OCI-LY7 (cell line): ENCODE measurements around the gene METRN. TPM values are rescaled to one million over a fixed set of nuclear protein-coding genes. Genes with fewer than 3 reads are reported as not detected.
A peak's percentile ranks its signal among the peaks of the same experiment; 100 is the strongest.

Experiments used
- BruUV-seq: library from RNA; stranded (reverse); fragments of 400-500 nt; replicated peaks from 2 replicates; lab custom pipeline; 2021; lab: Mats Ljungman, UMichigan
- CTCF ChIA-PET: fragments of 300-600 bp; sonication (Branson Sonifier 250); formaldehyde crosslinking; loops from one replicate; lab custom pipeline; 2022; ENCODE audit warnings: antibody characterized with exemption; ENCODE audit not compliant: unreplicated experiment; lab: Charles Lee
- POLR2A ChIA-PET: fragments of 300-600 bp; sonication (Branson Sonifier 250); formaldehyde crosslinking; loops from one replicate; lab custom pipeline; 2022; ENCODE audit warnings: antibody characterized with exemption; lab: Charles Lee
- DNase-seq: peaks from one replicate; pipeline ENCODE4 v3.0.0-alpha.2; 2015; ENCODE audit warnings: low spot score
- H2AFZ ChIP-seq: fragments of 200-600 bp; sonication (generic), shearing (Covaris generic); 2 replicates; pipeline ENCODE4 v1.6.1; 2014; ENCODE audit warnings: mild to moderate bottlenecking, antibody characterized with exemption, low read length, moderate library complexity
- H3K27ac ChIP-seq: fragments of 200-600 bp; sonication (generic); 2 replicates; pipeline ENCODE4 v1.5.1; 2014; ENCODE audit warnings: mixed run types, low read depth, mild to moderate bottlenecking, moderate library complexity, low read length, inconsistent platforms; ENCODE audit not compliant: poor library complexity, severe bottlenecking
- H3K36me3 ChIP-seq: fragments of 200-600 bp; sonication (generic); 2 replicates; pipeline ENCODE4 v1.6.1; 2014; ENCODE audit warnings: mild to moderate bottlenecking, antibody characterized with exemption, low read length, moderate library complexity, mixed read lengths; ENCODE audit not compliant: insufficient read depth
- H3K4me1 ChIP-seq: fragments of 200-600 bp; sonication (generic); 2 replicates; pipeline ENCODE4 v1.5.1; 2014; ENCODE audit warnings: mild to moderate bottlenecking, low read length; ENCODE audit not compliant: insufficient read depth, poor library complexity, severe bottlenecking
- H3K4me2 ChIP-seq: fragments of 200-600 bp; sonication (generic); 2 replicates; pipeline ENCODE4 v1.6.1; 2014; ENCODE audit warnings: mild to moderate bottlenecking, low read length
- H3K4me3 ChIP-seq: fragments of 200-600 bp; sonication (generic); 2 replicates; pipeline ENCODE4 v1.5.1; 2014; ENCODE audit warnings: mild to moderate bottlenecking, low read depth, low read length; ENCODE audit not compliant: poor library complexity, severe bottlenecking
- H3K79me2 ChIP-seq: fragments of 200-600 bp; sonication (generic); 2 replicates; pipeline ENCODE4 v1.6.1; 2016; ENCODE audit warnings: low read depth, mild to moderate bottlenecking, low read length, moderate library complexity, mixed read lengths; ENCODE audit not compliant: insufficient read depth
- H3K9me2 ChIP-seq: fragments of 200-600 bp; sonication (generic); 2 replicates; pipeline ENCODE4 v1.6.1; 2016; ENCODE audit warnings: mild to moderate bottlenecking, low read length, mixed read lengths; ENCODE audit not compliant: insufficient read depth
- H3K9me3 ChIP-seq: fragments of 200-600 bp; sonication (generic); 2 replicates; pipeline ENCODE4 v1.6.1; 2014; ENCODE audit warnings: mild to moderate bottlenecking, mixed run types, low read length, mixed read lengths
- H4K20me1 ChIP-seq: fragments of 200-600 bp; sonication (generic); 2 replicates; pipeline ENCODE4 v1.6.1; 2014; ENCODE audit warnings: mild to moderate bottlenecking, antibody characterized with exemption, low read length, moderate library complexity, mixed read lengths; ENCODE audit not compliant: insufficient read depth
- EZH2phosphoT487 ChIP-seq: fragments of 200-600 bp; sonication (generic); IDR thresholded peaks from 2 replicates; pipeline ENCODE4 v1.6.1; 2018; ENCODE audit warnings: low read depth, borderline replicate concordance, mild to moderate bottlenecking, mixed run types, antibody characterized with exemption, low read length, moderate library complexity, mixed read lengths
- intact Hi-C: fragments of 100-400 bp; cut with micrococcal nuclease; formaldehyde crosslinking; loops from one replicate; pipeline ENCODE4 v1.10.0; 2022; ENCODE audit not compliant: unreplicated experiment
- total RNA-seq, 2 experiments: library from RNA; depleted of rRNA in 1 of 2; stranded (reverse); fragments of >200 nt in 1 of 2; shearing (Covaris generic) in 1 of 2; gene quantifications; 2 replicates each; pipeline ENCODE4 v1.2.3, GENCODE V29; 2014 to 2022
- TF ChIP-seq, protein P1 (sequence below): fragments of 200-600 bp; sonication (generic); conservative IDR thresholded peaks from 2 replicates; pipeline ENCODE4 v1.5.1; 2014; ENCODE audit warnings: mild to moderate bottlenecking, antibody characterized with exemption, low read length, moderate library complexity, mixed read lengths

Gene METRN
- total RNA-seq, 2 experiments from 2014 or later = 14.4 to 15.9 TPM

DNA sequence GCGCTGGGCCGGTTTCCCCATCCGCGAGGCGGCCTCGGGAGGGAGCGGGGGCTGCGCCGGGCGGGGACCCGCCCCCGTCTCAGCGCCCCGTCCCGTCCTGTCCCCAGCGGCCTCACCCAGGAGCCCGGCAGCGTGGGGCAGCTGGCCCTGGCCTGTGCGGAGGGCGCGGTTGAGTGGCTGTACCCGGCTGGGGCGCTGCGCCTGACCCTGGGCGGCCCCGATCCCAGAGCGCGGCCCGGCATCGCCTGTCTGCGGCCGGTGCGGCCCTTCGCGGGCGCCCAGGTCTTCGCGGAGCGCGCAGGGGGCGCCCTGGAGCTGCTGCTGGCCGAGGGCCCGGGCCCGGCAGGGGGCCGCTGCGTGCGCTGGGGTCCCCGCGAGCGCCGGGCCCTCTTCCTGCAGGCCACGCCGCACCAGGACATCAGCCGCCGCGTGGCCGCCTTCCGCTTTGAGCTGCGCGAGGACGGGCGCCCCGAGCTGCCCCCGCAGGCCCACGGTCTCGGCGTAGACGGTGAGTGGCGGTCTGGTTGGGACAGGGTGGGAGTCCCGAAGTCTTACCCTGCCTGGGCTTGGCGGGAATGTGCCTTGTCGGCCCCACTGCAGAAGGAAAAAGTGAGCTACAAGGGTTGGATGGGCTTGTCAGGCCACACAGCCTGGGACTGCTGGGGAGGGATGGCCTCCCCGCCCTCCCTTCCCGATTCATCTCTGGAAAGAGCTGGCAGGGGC, 720 bp downstream of the METRN start:
- TF ChIP-seq, protein P1, sequence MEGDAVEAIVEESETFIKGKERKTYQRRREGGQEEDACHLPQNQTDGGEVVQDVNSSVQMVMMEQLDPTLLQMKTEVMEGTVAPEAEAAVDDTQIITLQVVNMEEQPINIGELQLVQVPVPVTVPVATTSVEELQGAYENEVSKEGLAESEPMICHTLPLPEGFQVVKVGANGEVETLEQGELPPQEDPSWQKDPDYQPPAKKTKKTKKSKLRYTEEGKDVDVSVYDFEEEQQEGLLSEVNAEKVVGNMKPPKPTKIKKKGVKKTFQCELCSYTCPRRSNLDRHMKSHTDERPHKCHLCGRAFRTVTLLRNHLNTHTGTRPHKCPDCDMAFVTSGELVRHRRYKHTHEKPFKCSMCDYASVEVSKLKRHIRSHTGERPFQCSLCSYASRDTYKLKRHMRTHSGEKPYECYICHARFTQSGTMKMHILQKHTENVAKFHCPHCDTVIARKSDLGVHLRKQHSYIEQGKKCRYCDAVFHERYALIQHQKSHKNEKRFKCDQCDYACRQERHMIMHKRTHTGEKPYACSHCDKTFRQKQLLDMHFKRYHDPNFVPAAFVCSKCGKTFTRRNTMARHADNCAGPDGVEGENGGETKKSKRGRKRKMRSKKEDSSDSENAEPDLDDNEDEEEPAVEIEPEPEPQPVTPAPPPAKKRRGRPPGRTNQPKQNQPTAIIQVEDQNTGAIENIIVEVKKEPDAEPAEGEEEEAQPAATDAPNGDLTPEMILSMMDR = peak; percentile 54
- TF ChIP-seq EZH2phosphoT487 = no peak
- Histone ChIP-seq H3K4me2 (peak overlapping the region; percentile 69), H3K9me3 (no peaks in the 10 kb centered on the region), H3K36me3 (no peaks in the 10 kb centered on the region), H4K20me1 (no peaks in the 10 kb centered on the region), H3K4me3 (peak overlapping the region; percentile 65), H3K27ac (no peak overlapping the region), H3K9me2 (no peaks in the 10 kb centered on the region), H3K4me1 (peaks cover 36% of the 10 kb centered on the region), H2AFZ (no peak overlapping the region), H3K79me2 (no peaks in the 10 kb centered on the region)
- BruUV-seq = no TSS peak
- CTCF ChIA-PET = interaction anchor here (0.6 to 1.0 kb wide), 5 partner anchors 33 to 261 kb away, joined by 3 to 16 read pairs (median 4); partner anchors contain the start of genes CHTF18 and RPUSD1
- POLR2A ChIA-PET = interaction anchor here (0.6 to 2.0 kb wide), 4 partner anchors 12 to 996 kb away, joined by 3 to 8 read pairs (median 4); partner anchors contain the start of genes CHTF18 and RPUSD1
- DNase-seq = peak; percentile 56
- intact Hi-C loops = no loop called here

DNA sequence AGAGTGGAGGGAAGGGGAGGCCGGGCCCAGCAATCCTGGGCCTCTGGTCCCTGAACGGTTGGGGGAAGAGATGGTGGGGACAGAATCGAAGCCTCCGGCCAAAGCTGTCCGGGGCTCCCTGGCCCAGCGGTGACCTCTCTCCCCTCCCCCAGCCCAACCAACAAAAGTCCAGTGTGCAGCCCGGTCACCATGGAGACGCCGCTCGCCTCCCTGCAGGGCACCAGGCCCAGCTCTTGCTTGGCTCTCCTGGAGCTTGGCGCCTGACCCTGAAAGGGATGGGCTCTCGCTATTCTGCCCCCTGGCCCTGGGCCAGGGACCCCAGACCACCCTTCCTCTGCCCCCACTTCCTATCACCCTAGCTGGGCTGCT, 1.3 kb downstream of the METRN start:
- Histone ChIP-seq H3K9me2 (no peaks in the 10 kb centered on the region), H3K4me2 (peak overlapping the region; percentile 69), H3K36me3 (no peaks in the 10 kb centered on the region), H3K27ac (no peak overlapping the region), H3K4me3 (peak overlapping the region; percentile 65), H3K9me3 (no peaks in the 10 kb centered on the region), H3K4me1 (peaks cover 36% of the 10 kb centered on the region), H4K20me1 (no peaks in the 10 kb centered on the region), H2AFZ (no peak overlapping the region), H3K79me2 (no peaks in the 10 kb centered on the region)
- POLR2A ChIA-PET = interaction anchor here (0.8 kb wide), 1 partner anchor 17 kb away, joined by 3 read pairs; no protein-coding TSS in a partner anchor
- no peak for DNase-seq
- BruUV-seq = no TSS peak
- TF ChIP-seq, protein P1 = no peak
- TF ChIP-seq EZH2phosphoT487 = no peak
- intact Hi-C loops = no loop called here
- CTCF ChIA-PET = interaction anchor here (0.6 to 1.0 kb wide), 5 partner anchors 32 to 260 kb away, joined by 3 to 16 read pairs (median 4); partner anchors contain the start of genes CHTF18 and RPUSD1
